Measurements from ENCODE around the gene DCAF4. TPM values are rescaled to one million over a fixed set of nuclear protein-coding genes. Genes with fewer than 3 reads are reported as not detected.

DCAF4 gene
- total RNA-seq, 1 donor from 2014 or later: 21.1 TPM

GRCh38 chr14:73007835-73008234 lies 81.6 kb downstream of the DCAF4 start:
- intact Hi-C loops (cut with DNase I): no loop called here
- ATAC-seq: peak; percentile 69
- Histone ChIP-seq H3K36me3 (peaks cover 24% of the 10 kb centered on the region), H3K9me3 (no peaks in the 10 kb centered on the region), H3K27ac (peak overlapping the region; percentile 42), H3K27me3 (no peaks in the 10 kb centered on the region), H3K4me3 (no peak overlapping the region), H3K4me1 (no peaks in the 10 kb centered on the region)
- DNase-seq: no peak
- no peak for TF ChIP-seq CTCF (IDR thresholded peaks at IDR 0.05)

GRCh38 chr14:73008501-73008900 lies 82.2 kb downstream of the DCAF4 start:
- DNase-seq (no peak), ATAC-seq (no peak)
- H3K27ac ChIP-seq: peak overlapping the region; percentile 42
- no peak for TF ChIP-seq CTCF (IDR thresholded peaks at IDR 0.05)
- no peaks in the 10 kb centered on the region for H3K9me3 ChIP-seq
- no peak overlapping the region for H3K4me3 ChIP-seq
- no peaks in the 10 kb centered on the region for H3K4me1 ChIP-seq
- peaks cover 26% of the 10 kb centered on the region for H3K36me3 ChIP-seq
- H3K27me3 ChIP-seq: no peaks in the 10 kb centered on the region
- intact Hi-C loops (cut with DNase I): no loop called here

Other genes with a start within 250 kb of the DCAF4 start
- 0.90 TPM for gene DPF3, start 32.4 kb upstream of the DCAF4 start, total RNA-seq
- 21.6 TPM for gene ZFYVE1, start 100.6 kb downstream of the DCAF4 start, total RNA-seq
- gene RBM25, start 132.1 kb downstream of the DCAF4 start, total RNA-seq: 70.1 TPM
- 63.9 TPM for gene PSEN1, start 210.0 kb downstream of the DCAF4 start, total RNA-seq